Measurements from ENCODE around the gene ATG10.
"Not testable (repeated sequence)": the region's sequence is repeated elsewhere in the genome, so short reads cannot be mapped to it uniquely, and the experiment has no call there.

The ATG10 gene

GRCh38 chr5:81983148-81983547 is 11.3 kb downstream of the ATG10 start:
- DNase-seq, result not testable (repeated sequence)

GRCh38 chr5:81983563-81983962 is 11.7 kb downstream of the ATG10 start:
- not testable (repeated sequence) for DNase-seq

- no peak for DNase-seq
Observed at GRCh38 chr5:81986126-81986525, 14.3 kb downstream of the ATG10 start.

GRCh38 chr5:81989204-81989603 is 17.4 kb downstream of the ATG10 start:
- no peak for DNase-seq

- no peak for DNase-seq
Observed at GRCh38 chr5:81994679-81995078, 22.9 kb downstream of the ATG10 start.

GRCh38 chr5:81995407-81995806 is 23.6 kb downstream of the ATG10 start:
- no peak for DNase-seq

- DNase-seq, result no peak
Observed at GRCh38 chr5:82004511-82004910, 32.7 kb downstream of the ATG10 start.

- not testable (repeated sequence) for DNase-seq
Observed at GRCh38 chr5:82009869-82010268, 38.0 kb downstream of the ATG10 start.

- no peak for DNase-seq
Observed at GRCh38 chr5:82010696-82011095, 38.9 kb downstream of the ATG10 start.

GRCh38 chr5:82011761-82012160 is 39.9 kb downstream of the ATG10 start:
- DNase-seq, result no peak

- not testable (repeated sequence) for DNase-seq
Observed at GRCh38 chr5:82014644-82015043, 42.8 kb downstream of the ATG10 start.

- DNase-seq, result no peak
Observed at GRCh38 chr5:82018462-82018861, 46.6 kb downstream of the ATG10 start.

- DNase-seq, result no peak
Observed at GRCh38 chr5:82019342-82020138, 47.7 kb downstream of the ATG10 start.

- DNase-seq, result no peak
Observed at GRCh38 chr5:82022499-82022898, 50.7 kb downstream of the ATG10 start.

GRCh38 chr5:82023644-82024043 is 51.8 kb downstream of the ATG10 start:
- no peak for DNase-seq

- no peak for DNase-seq
Observed at GRCh38 chr5:82031220-82032119, 59.6 kb downstream of the ATG10 start.

GRCh38 chr5:82042894-82043293 is 71.1 kb downstream of the ATG10 start:
- DNase-seq, result not testable (repeated sequence)

- no peak for DNase-seq
Observed at GRCh38 chr5:82044010-82044409, 72.2 kb downstream of the ATG10 start.

GRCh38 chr5:82045554-82046275 is 73.9 kb downstream of the ATG10 start:
- no peak for DNase-seq

- no peak for DNase-seq
Observed at GRCh38 chr5:82046276-82046647, 74.4 kb downstream of the ATG10 start.

GRCh38 chr5:82050955-82051354 is 79.1 kb downstream of the ATG10 start:
- no peak for DNase-seq

- no peak for DNase-seq
Observed at GRCh38 chr5:82054004-82054710, 82.3 kb downstream of the ATG10 start.

GRCh38 chr5:82057051-82057450 is 85.2 kb downstream of the ATG10 start:
- DNase-seq, result no peak
